Measurements from ENCODE around the gene BCDIN3D.

GRCh38 chr12:49794021-49794420 is 48.9 kb downstream of the BCDIN3D start:
- TF ChIP-seq, protein P1, sequence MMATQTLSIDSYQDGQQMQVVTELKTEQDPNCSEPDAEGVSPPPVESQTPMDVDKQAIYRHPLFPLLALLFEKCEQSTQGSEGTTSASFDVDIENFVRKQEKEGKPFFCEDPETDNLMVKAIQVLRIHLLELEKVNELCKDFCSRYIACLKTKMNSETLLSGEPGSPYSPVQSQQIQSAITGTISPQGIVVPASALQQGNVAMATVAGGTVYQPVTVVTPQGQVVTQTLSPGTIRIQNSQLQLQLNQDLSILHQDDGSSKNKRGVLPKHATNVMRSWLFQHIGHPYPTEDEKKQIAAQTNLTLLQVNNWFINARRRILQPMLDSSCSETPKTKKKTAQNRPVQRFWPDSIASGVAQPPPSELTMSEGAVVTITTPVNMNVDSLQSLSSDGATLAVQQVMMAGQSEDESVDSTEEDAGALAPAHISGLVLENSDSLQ (IDR thresholded peaks at IDR 0.05) = no peak
- TF ChIP-seq ELF4 (IDR thresholded peaks at IDR 0.05) (no peak), SP1 (IDR thresholded peaks at IDR 0.05) (no peak), NFRKB (IDR thresholded peaks at IDR 0.05) (no peak)

Measured in HEK293T (cell line).